Mucosa of stomach (tissue), 1 donor: Measurements from ENCODE around the gene PHF21A.
"Not testable (repeated sequence)": the region's sequence is repeated elsewhere in the genome, so short reads cannot be mapped to it uniquely, and the experiment has no call there.

ENCODE experiments used
- H3K27me3 ChIP-seq: one replicate; pipeline ENCODE4 v1.7.0; 2013; ENCODE audit warnings: mild to moderate bottlenecking, low read length; ENCODE audit not compliant: control insufficient read depth, insufficient read depth
- H3K36me3 ChIP-seq: one replicate; pipeline ENCODE4 v1.7.0; 2013; ENCODE audit warnings: low read length; ENCODE audit not compliant: control insufficient read depth, insufficient read depth
- H3K4me1 ChIP-seq: one replicate; pipeline ENCODE4 v1.7.0; 2013; ENCODE audit warnings: mild to moderate bottlenecking, low read length; ENCODE audit not compliant: control insufficient read depth, insufficient read depth
- H3K4me3 ChIP-seq: one replicate; pipeline ENCODE4 v1.7.0; 2013; ENCODE audit warnings: low read length
- H3K9ac ChIP-seq: one replicate; pipeline ENCODE4 v1.7.0; 2013; ENCODE audit warnings: mild to moderate bottlenecking, low read length, moderate library complexity
- H3K9me3 ChIP-seq: one replicate; pipeline ENCODE4 v1.7.0; 2013; ENCODE audit warnings: mild to moderate bottlenecking, low read length, moderate library complexity; ENCODE audit not compliant: control insufficient read depth
- donor health status: Pancreatic carcinoma.

The PHF21A gene

GRCh38 chr11:46044601-46045000 lies 76.7 kb downstream of the PHF21A start:
- no peaks in the 10 kb centered on the region for H3K9me3 ChIP-seq
- H3K4me1 ChIP-seq: no peaks in the 10 kb centered on the region
- no peaks in the 10 kb centered on the region for H3K36me3 ChIP-seq
- no peak overlapping the region for H3K4me3 ChIP-seq
- H3K9ac ChIP-seq: no peak overlapping the region
- no peaks in the 10 kb centered on the region for H3K27me3 ChIP-seq

- no peaks in the 10 kb centered on the region for H3K9me3 ChIP-seq
- no peak overlapping the region for H3K9ac ChIP-seq
- H3K36me3 ChIP-seq: no peaks in the 10 kb centered on the region
- no peaks in the 10 kb centered on the region for H3K4me1 ChIP-seq
- H3K4me3 ChIP-seq: no peak overlapping the region
- no peaks in the 10 kb centered on the region for H3K27me3 ChIP-seq
These were observed 81.3 kb downstream of the PHF21A start for GRCh38 chr11:46039990-46040389.

- H3K9me3 ChIP-seq: no peaks in the 10 kb centered on the region
These were observed 82.7 kb downstream of the PHF21A start for GRCh38 chr11:46038529-46038928.

GRCh38 chr11:46036969-46037368 lies 84.3 kb downstream of the PHF21A start:
- no peaks in the 10 kb centered on the region for H3K9me3 ChIP-seq
- H3K36me3 ChIP-seq: no peaks in the 10 kb centered on the region
- no peak overlapping the region for H3K9ac ChIP-seq
- H3K4me1 ChIP-seq: no peaks in the 10 kb centered on the region
- H3K4me3 ChIP-seq: no peak overlapping the region
- H3K27me3 ChIP-seq: no peaks in the 10 kb centered on the region

More at GRCh38 chr11:46038529-46038928, 82.7 kb downstream of the PHF21A start:
- H3K9ac ChIP-seq: no peak overlapping the region
- H3K4me1 ChIP-seq: no peaks in the 10 kb centered on the region
- H3K27me3 ChIP-seq: no peaks in the 10 kb centered on the region
- H3K36me3 ChIP-seq: no peaks in the 10 kb centered on the region
- H3K4me3 ChIP-seq: no peak overlapping the region

GRCh38 chr11:46036009-46036408 lies 85.2 kb downstream of the PHF21A start:
- no peaks in the 10 kb centered on the region for H3K9me3 ChIP-seq
- no peak overlapping the region for H3K9ac ChIP-seq
- H3K36me3 ChIP-seq: no peaks in the 10 kb centered on the region
- no peak overlapping the region for H3K4me3 ChIP-seq
- no peaks in the 10 kb centered on the region for H3K4me1 ChIP-seq
- H3K27me3 ChIP-seq: no peaks in the 10 kb centered on the region

- Histone ChIP-seq H3K9ac (no peak overlapping the region), H3K4me1 (no peaks in the 10 kb centered on the region), H3K9me3 (no peaks in the 10 kb centered on the region), H3K36me3 (no peaks in the 10 kb centered on the region), H3K27me3 (no peaks in the 10 kb centered on the region), H3K4me3 (no peak overlapping the region)
These were observed 87.2 kb downstream of the PHF21A start for GRCh38 chr11:46034041-46034440.

- Histone ChIP-seq H3K27me3 (no peaks in the 10 kb centered on the region), H3K36me3 (no peaks in the 10 kb centered on the region), H3K4me3 (no peak overlapping the region), H3K9ac (no peak overlapping the region), H3K4me1 (no peaks in the 10 kb centered on the region), H3K9me3 (no peaks in the 10 kb centered on the region)
These were observed 94.5 kb downstream of the PHF21A start for GRCh38 chr11:46026606-46027293.

- Histone ChIP-seq H3K9ac (no peak overlapping the region), H3K36me3 (no peaks in the 10 kb centered on the region), H3K27me3 (no peaks in the 10 kb centered on the region), H3K4me1 (peaks cover 8% of the 10 kb centered on the region), H3K4me3 (no peak overlapping the region), H3K9me3 (no peaks in the 10 kb centered on the region)
These were observed 101.1 kb downstream of the PHF21A start for GRCh38 chr11:46020084-46020599.

- H3K27me3 ChIP-seq: no peaks in the 10 kb centered on the region
- H3K36me3 ChIP-seq: no peaks in the 10 kb centered on the region
- H3K9ac ChIP-seq: no peak overlapping the region
- H3K4me3 ChIP-seq: no peak overlapping the region
- H3K4me1 ChIP-seq: peaks cover 8% of the 10 kb centered on the region
- H3K9me3 ChIP-seq: no peaks in the 10 kb centered on the region
These were observed 102.6 kb downstream of the PHF21A start for GRCh38 chr11:46018651-46019050.

GRCh38 chr11:46017341-46017740 lies 103.9 kb downstream of the PHF21A start:
- H3K9ac ChIP-seq: no peak overlapping the region
- H3K4me1 ChIP-seq: peaks cover 8% of the 10 kb centered on the region
- no peaks in the 10 kb centered on the region for H3K9me3 ChIP-seq
- no peaks in the 10 kb centered on the region for H3K36me3 ChIP-seq
- no peaks in the 10 kb centered on the region for H3K27me3 ChIP-seq
- no peak overlapping the region for H3K4me3 ChIP-seq

GRCh38 chr11:46015941-46016340 lies 105.3 kb downstream of the PHF21A start:
- Histone ChIP-seq H3K9me3 (no peaks in the 10 kb centered on the region), H3K27me3 (no peaks in the 10 kb centered on the region), H3K36me3 (no peaks in the 10 kb centered on the region)

GRCh38 chr11:46014168-46014567 lies 107.1 kb downstream of the PHF21A start:
- not testable (repeated sequence) for H3K9me3 ChIP-seq, H3K4me1 ChIP-seq, H3K36me3 ChIP-seq, H3K27me3 ChIP-seq, H3K4me3 ChIP-seq, H3K9ac ChIP-seq

More at GRCh38 chr11:46015941-46016340, 105.3 kb downstream of the PHF21A start:
- Histone ChIP-seq H3K4me3 (no peak overlapping the region), H3K9ac (no peak overlapping the region), H3K4me1 (peaks cover 8% of the 10 kb centered on the region)
